HepG2 (cell line): ENCODE results near the gene LYZL1. TPM values are rescaled to one million over a fixed set of nuclear protein-coding genes. Genes with fewer than 3 reads are reported as not detected.

Experiments
- ATAC-seq: fragments of 200-7000 bp; cut with Tn5 transposase; 3 replicates; pipeline ENCODE4 v1.9.1; 2020; ENCODE audit warnings: mild to moderate bottlenecking, moderate library complexity
- BruUV-seq: library from RNA; stranded (reverse); fragments of 400-500 nt; replicated peaks from 2 replicates; lab custom pipeline; 2021; lab: Mats Ljungman, UMichigan
- CTCF ChIA-PET: fragments of 300-600 bp; formaldehyde crosslinking; extraction: SDS; loops from one replicate; lab custom pipeline; 2021; ENCODE audit warnings: low total read pairs, inconsistent platforms, low intra/inter-chr PET ratio; lab: Yijun Ruan, JAX
- POLR2A ChIA-PET: fragments of 350-600 bp; sonication (Branson Sonifier 250); formaldehyde crosslinking; loops from one replicate; lab custom pipeline; 2020; ENCODE audit warnings: antibody characterized with exemption, inconsistent platforms; lab: Yijun Ruan, JAX
- DNase-seq: peaks from one replicate; pipeline ENCODE4 v3.0.0-alpha.2; 2015; ENCODE audit warnings: low spot score
- FAIRE-seq: peaks from 3 replicates; lab custom pipeline; 2011; peaks lifted over from hg19 to GRCh38; lab: Jason Lieb, UNC
- H2AFZ ChIP-seq: one replicate; pipeline ENCODE4 v1.6.1; 2011; ENCODE audit warnings: low read length, inconsistent platforms
- H3K27ac ChIP-seq: fragments of 300-600 bp; 3 replicates; pipeline ENCODE4 v1.8.0; 2011; ENCODE audit warnings: mixed run types, mild to moderate bottlenecking, mixed read lengths, low read length, inconsistent platforms; ENCODE audit not compliant: insufficient read depth; ENCODE audit errors: extremely low read length
- H3K27me3 ChIP-seq, 2 experiments: fragments of 200-600 bp in 1 of 2; 2 replicates in 1 of 2; 3 replicates in 1 of 2; pipeline versions ENCODE4 v1.6.0 to v1.8.0; 2011; ENCODE audit warnings: low read length in 2 of 2, mild to moderate bottlenecking in 2 of 2, moderate library complexity in 2 of 2, inconsistent platforms in 1 of 2; ENCODE audit not compliant: insufficient read depth in 2 of 2, control insufficient read depth in 1 of 2
- H3K36me3 ChIP-seq, 2 experiments: fragments of 200-600 bp in 1 of 2; replicated peaks in 1 of 2; 2 replicates in 1 of 2; 3 replicates in 1 of 2; pipeline versions ENCODE4 v1.5.1 to v1.8.0; 2011; ENCODE audit warnings: low read length in 2 of 2, inconsistent platforms in 1 of 2; ENCODE audit not compliant: insufficient read depth in 2 of 2, control insufficient read depth in 1 of 2
- H3K4me1 ChIP-seq: 2 replicates; pipeline ENCODE4 v1.5.1; 2012; ENCODE audit warnings: low read length, inconsistent platforms; ENCODE audit not compliant: insufficient read depth
- H3K4me2 ChIP-seq: 2 replicates; pipeline ENCODE4 v1.6.0; 2011; ENCODE audit warnings: low read depth, low read length, inconsistent platforms
- H3K4me3 ChIP-seq, 3 experiments: fragments of 200-600 bp in 1 of 3; sonication (generic), shearing (Covaris generic) in 1 of 3; replicated peaks in 1 of 3; 2 replicates each; pipeline ENCODE4 v1.5.1; 2011 to 2016; ENCODE audit warnings: low read length in 3 of 3, inconsistent platforms in 2 of 3, low read depth in 2 of 3, mild to moderate bottlenecking in 2 of 3, control low read depth in 1 of 3, mixed read lengths in 1 of 3; ENCODE audit not compliant: insufficient read depth in 1 of 3
- H3K79me2 ChIP-seq: one replicate; pipeline ENCODE4 v1.6.1; 2011; ENCODE audit warnings: low read length, inconsistent platforms; ENCODE audit not compliant: insufficient read depth
- H3K9ac ChIP-seq: 2 replicates; pipeline ENCODE4 v1.6.0; 2011; ENCODE audit warnings: mild to moderate bottlenecking, low read depth, low read length, inconsistent platforms; ENCODE audit not compliant: insufficient read depth
- H3K9me3 ChIP-seq: 2 replicates; pipeline ENCODE4 v1.5.1; 2012; ENCODE audit warnings: mild to moderate bottlenecking, low read length
- H4K20me1 ChIP-seq: 2 replicates; pipeline ENCODE4 v1.6.0; 2011; ENCODE audit warnings: inconsistent platforms, mild to moderate bottlenecking, low read length, moderate library complexity; ENCODE audit not compliant: insufficient read depth
- ARNTL ChIP-seq: sonication (generic); formaldehyde crosslinking; IDR thresholded peaks from 2 replicates; pipeline ENCODE4 v1.4.0; 2020; ENCODE audit warnings: mild to moderate bottlenecking, missing genetic modification reagents
- BATF2 ChIP-seq: sonication (generic); formaldehyde crosslinking; IDR thresholded peaks from 2 replicates; pipeline ENCODE4 v1.8.0; 2022; ENCODE audit warnings: mild to moderate bottlenecking, missing genetic modification reagents, moderate library complexity
- DMAP1 ChIP-seq: IDR thresholded peaks from 2 replicates; pipeline ENCODE4 v1.6.1; 2016
- IRF2 ChIP-seq: IDR thresholded peaks from 2 replicates; pipeline ENCODE4 v1.6.1; 2018; ENCODE audit warnings: missing genetic modification reagents, missing compliant biosample characterization
- MTF1 ChIP-seq: sonication (generic); formaldehyde crosslinking; IDR thresholded peaks from 2 replicates; pipeline ENCODE4 v1.5.0; 2020; ENCODE audit warnings: missing genetic modification reagents
- NFATC3 ChIP-seq: sonication (generic); formaldehyde crosslinking; IDR thresholded peaks from 2 replicates; pipeline ENCODE4 v1.5.1; 2020; ENCODE audit warnings: mild to moderate bottlenecking, missing genetic modification reagents
- NR2F6 ChIP-seq, 2 experiments: IDR thresholded peaks; 2 replicates each; pipeline ENCODE4 v1.6.1; 2016; ENCODE audit warnings: antibody characterized with exemption in 1 of 2, mild to moderate bottlenecking in 1 of 2
- POLR2G ChIP-seq: fragments of 200-400 bp; formaldehyde crosslinking; IDR thresholded peaks from 2 replicates; pipeline ENCODE4 v1.6.1; 2018; ENCODE audit warnings: mild to moderate bottlenecking, low read depth, low read length, moderate library complexity
- ZBTB43 ChIP-seq: sonication (generic); formaldehyde crosslinking; conservative IDR thresholded peaks from 2 replicates; pipeline ENCODE4 v1.4.0; 2020; ENCODE audit warnings: missing genetic modification reagents
- ZNF329 ChIP-seq: sonication (generic); formaldehyde crosslinking; IDR thresholded peaks from 2 replicates; pipeline ENCODE4 v1.9.0; 2021; ENCODE audit warnings: low read depth, mild to moderate bottlenecking, missing genetic modification reagents
- ZNF350 ChIP-seq: sonication (generic); formaldehyde crosslinking; IDR thresholded peaks from 2 replicates; pipeline ENCODE4 v1.4.0; 2020; ENCODE audit warnings: mild to moderate bottlenecking, low read depth, missing genetic modification reagents, borderline replicate concordance
- ZNF503 ChIP-seq: sonication (generic); formaldehyde crosslinking; IDR thresholded peaks from 2 replicates; pipeline ENCODE4 v1.4.0; 2020; ENCODE audit warnings: missing genetic modification reagents
- ZNF563 ChIP-seq: sonication (generic); formaldehyde crosslinking; IDR thresholded peaks from 2 replicates; pipeline ENCODE4 v1.8.0; 2022; ENCODE audit warnings: mild to moderate bottlenecking, moderate library complexity, missing genetic modification reagents
- ZNF569 ChIP-seq: sonication (generic); formaldehyde crosslinking; IDR thresholded peaks from 2 replicates; pipeline ENCODE4 v1.5.0; 2020; ENCODE audit warnings: mild to moderate bottlenecking, missing genetic modification reagents, moderate library complexity, borderline replicate concordance
- ZNF768 ChIP-seq: sonication (generic); formaldehyde crosslinking; IDR thresholded peaks from 2 replicates; pipeline ENCODE4 v1.4.0; 2020; ENCODE audit warnings: missing genetic modification reagents
- ZSCAN31 ChIP-seq: sonication (generic); formaldehyde crosslinking; IDR thresholded peaks from 2 replicates; pipeline ENCODE4 v1.5.0; 2020; ENCODE audit warnings: low read depth, mild to moderate bottlenecking, missing genetic modification reagents
- WGBS: methylation state at CpG from one replicate; pipeline ENCODE4 v1.1.6; 2017; ENCODE audit warnings: low lambda C conversion rate; 5-methylcytosine and 5-hydroxymethylcytosine counted together
- in situ Hi-C: cut with HindIII; loops from 2 replicates; pipeline ENCODE4 v1.10.0; 2017; ENCODE audit warnings: low pct_unique_long_range_greater_than_20kb; ENCODE audit not compliant: extremely low pct_ligation_motif_present
- intact Hi-C: fragments of 100-400 bp; cut with micrococcal nuclease; formaldehyde crosslinking; loops from one replicate; pipeline ENCODE4 v1.10.0; 2022; ENCODE audit not compliant: unreplicated experiment
- polyA plus RNA-seq, 8 experiments: library from polyadenylated mRNA; depleted of rRNA in 3 of 8; stranded (reverse) in 7 of 8; unstranded in 1 of 8; fragments of >200 nt; fragmentation: Illumina TruSeq in 4 of 8; extraction: Trizol in 4 of 8; gene quantifications; 2 replicates each; pipeline versions ENCODE4 v1.2.1 to v1.2.3, GENCODE V29; 2011 to 2016; ENCODE audit warnings: low read depth in 4 of 8, missing spikeins in 1 of 8, mixed read lengths in 1 of 8; ENCODE audit not compliant: insufficient read depth in 1 of 8
- total RNA-seq, 5 experiments: library from RNA; depleted of rRNA; stranded (reverse); fragments of >200 nt; fragmentation: Illumina TruSeq; extraction: Trizol; gene quantifications; 2 replicates each; pipeline ENCODE4 v1.2.3, GENCODE V29; 2016; ENCODE audit warnings: low read depth in 1 of 5

Gene LYZL1
- total and polyA plus RNA-seq, 2 of the 13 experiments (the other 11 are each of a cell fraction or from before 2014, with no cell fraction given) = not detected

- no peak for FAIRE-seq
- no peaks in the 10 kb centered on the region for H3K36me3 ChIP-seq
- H3K9me3 ChIP-seq = no peaks in the 10 kb centered on the region
- H3K4me3 ChIP-seq = no peak overlapping the region
- no TSS peak for BruUV-seq
- TF ChIP-seq NFATC3 (no peak), BATF2 (no peak), ZNF329 (CRISPR knock-in tag) (no peak), NR2F6 (IDR thresholded peaks at IDR 0.05) (no peak), NR2F6 (CRISPR knock-in tag; IDR thresholded peaks at IDR 0.05) (no peak), ZNF768 (CRISPR knock-in tag) (no peak), POLR2G (no peak), DMAP1 (CRISPR knock-in tag) (no peak), ZSCAN31 (CRISPR knock-in tag) (no peak), ZNF350 (CRISPR knock-in tag) (no peak), ZNF503 (CRISPR knock-in tag) (no peak), ZNF563 (no peak), MTF1 (CRISPR knock-in tag) (no peak), IRF2 (CRISPR knock-in tag) (no peak), ZBTB43 (CRISPR knock-in tag) (no peak), ZNF569 (CRISPR knock-in tag) (no peak), ARNTL (CRISPR knock-in tag) (no peak)
- in situ Hi-C loops (no loop called here), intact Hi-C loops (no loop called here)
- WGBS = 45% methylated on average over 12 of the region's 12 CpGs
- no peak for DNase-seq
- H3K9ac ChIP-seq = no peak overlapping the region
- peaks cover 1 to 4% of the 10 kb centered on the region in 2 experiments; a peak in 3 of 5 replicates for H3K27me3 ChIP-seq
- H3K27ac ChIP-seq = no peak overlapping the region
- no peak overlapping the region for H3K4me2 ChIP-seq
- ChIA-PET CTCF (no interaction called here), POLR2A (no interaction called here)
- H3K79me2 ChIP-seq = no peaks in the 10 kb centered on the region
- H2AFZ ChIP-seq = no peak overlapping the region
- H3K4me1 ChIP-seq = no peaks in the 10 kb centered on the region
- H4K20me1 ChIP-seq = no peaks in the 10 kb centered on the region
- no peak for ATAC-seq
Observed at GRCh38 chr10:29279779-29280487, 8.9 kb upstream of the LYZL1 start.
